GM13977 (cell line): ENCODE results near the gene SDHAF4.

ENCODE experiments used
- DNase-seq: peaks from one replicate; pipeline ENCODE4 v3.0.0; 2012; ENCODE audit warnings: low spot score
- CTCF ChIP-seq: IDR thresholded peaks from 2 replicates; pipeline ENCODE4 v1.5.1; 2012; ENCODE audit warnings: mild to moderate bottlenecking, control low read depth; ENCODE audit not compliant: insufficient read depth; ENCODE audit errors: extremely low read depth, missing control alignments
- in situ Hi-C: fragments of 300-500 bp; cut with MboI; formaldehyde crosslinking; loops from one replicate; pipeline ENCODE4 v1.12.0; 2022; ENCODE audit warnings: low sequenced_read_pairs, low pct_unique_long_range_greater_than_20kb, mixed read lengths, inconsistent platforms; ENCODE audit not compliant: unreplicated experiment

The SDHAF4 gene

GRCh38 chr6:70566751-70567382, at the start of gene SDHAF4:
Gene SDHAF4 (plus strand): TSS chr6:70566930. CDS start chr6:70566941, 11 bp downstream.
- TF ChIP-seq CTCF, result no peak
- DNase-seq, result peak; percentile 95
- in situ Hi-C loops, result no loop called here

- in situ Hi-C loops, result no loop called here
- TF ChIP-seq CTCF, result no peak
- no peak for DNase-seq
Measured at GRCh38 chr6:70518723-70519122, 48.0 kb upstream of the SDHAF4 start.

GRCh38 chr6:70520575-70520974, 46.2 kb upstream of the SDHAF4 start:
- TF ChIP-seq CTCF, result peak; percentile 53
- in situ Hi-C loops, result loop anchor here (10.0 kb wide), 1 partner anchor 154 kb away; no protein-coding TSS in a partner anchor
- DNase-seq, result peak; percentile 19

- DNase-seq, result no peak
- no peak for TF ChIP-seq CTCF
- in situ Hi-C loops, result loop anchor here (10.0 to 25.0 kb wide), 2 partner anchors 150 to 337 kb away; no protein-coding TSS in a partner anchor
Measured at GRCh38 chr6:70524721-70525286, 41.9 kb upstream of the SDHAF4 start.

- in situ Hi-C loops, result loop anchor here (10.0 to 25.0 kb wide), 2 partner anchors 148 to 335 kb away; no protein-coding TSS in a partner anchor
- no peak for TF ChIP-seq CTCF
- no peak for DNase-seq
Measured at GRCh38 chr6:70527071-70527737, 39.5 kb upstream of the SDHAF4 start.

- in situ Hi-C loops, result loop anchor here (25.0 kb wide), 1 partner anchor 332 kb away; no protein-coding TSS in a partner anchor
- no peak for DNase-seq
- TF ChIP-seq CTCF, result no peak
Measured at GRCh38 chr6:70530023-70530422, 36.7 kb upstream of the SDHAF4 start.
